A673 (cell line): Measurements from ENCODE around the gene DNASE1.

Source experiments
- CTCF ChIP-seq: fragments of 300-800, 200-600 bp; sonication (generic); conservative IDR thresholded peaks from 2 replicates; pipeline ENCODE4 v1.5.1; 2017; ENCODE audit warnings: low read depth, mild to moderate bottlenecking, antibody characterized with exemption, low read length, moderate library complexity, mixed read lengths
- EZH2 ChIP-seq: fragments of 200-600 bp; sonication (generic); IDR thresholded peaks from 2 replicates; pipeline ENCODE4 v1.6.1; 2017; ENCODE audit warnings: borderline replicate concordance, low read depth, mild to moderate bottlenecking, mixed read lengths, antibody characterized with exemption, low read length; ENCODE audit not compliant: poor library complexity, severe bottlenecking

GRCh38 chr16:3656491-3657468, 2.3 kb downstream of the DNASE1 start:
- TF ChIP-seq CTCF (no peak), EZH2 (no peak)
